ENCODE results near the gene MINDY2. TPM values are rescaled to one million over a fixed set of nuclear protein-coding genes. Genes with fewer than 3 reads are reported as not detected.
A peak's percentile ranks its signal among the peaks of the same experiment; 100 is the strongest.

MINDY2 gene
- total and polyA plus RNA-seq, 9 of the 15 experiments (the other 6 are each of a cell fraction or from before 2014, with no cell fraction given): 2.4 to 15.3 (median 7.2) TPM

DNA sequence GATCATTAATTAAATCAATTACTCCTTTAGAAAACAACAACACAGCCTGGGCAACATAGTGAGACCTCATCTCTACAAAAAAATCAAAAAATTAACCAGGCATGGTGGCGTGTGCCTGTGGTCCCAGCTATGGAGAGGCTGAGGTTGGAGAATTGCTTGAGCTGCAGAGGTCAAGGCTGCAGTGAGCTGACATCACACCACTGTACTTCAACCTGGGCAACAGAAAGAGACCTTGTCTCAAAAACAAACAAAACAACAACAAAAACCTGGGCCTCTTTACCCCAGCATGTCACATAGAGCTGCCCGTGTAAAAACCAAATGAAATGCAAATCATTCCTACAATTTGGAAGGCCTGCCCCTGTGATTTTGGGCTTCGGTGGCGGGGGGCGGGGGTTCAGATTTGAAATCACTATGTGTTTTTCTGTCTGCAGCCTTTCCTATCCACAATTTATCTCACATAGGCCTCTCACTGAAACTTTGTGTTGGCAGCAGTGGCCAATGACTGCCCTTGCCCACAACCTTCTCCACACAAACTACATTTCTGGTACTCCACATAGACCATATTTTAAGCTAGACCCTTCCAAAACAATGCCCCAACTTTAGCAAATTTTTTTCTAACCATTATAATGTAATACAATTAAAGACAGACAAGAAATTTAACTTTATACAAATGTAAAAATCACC, 28.1 kb upstream of the MINDY2 start:
- Histone ChIP-seq H3K36me3 (ENCODE audit: control insufficient read depth, insufficient read depth, low read length) (peaks cover 5% of the 10 kb centered on the region), H3K9ac (ENCODE audit: insufficient read depth in 1 of 2, low read depth in 2 of 2, low read length in 2 of 2) (no peak overlapping the region; a peak in 1 of 4 replicates), H3K4me1 (replicated peaks in 1 of 2; ENCODE audit: control insufficient read depth in 2 of 2, insufficient read depth in 2 of 2, low read length in 2 of 2) (peaks cover 0 to 25% of the 10 kb centered on the region in 2 experiments; a peak in 4 of 5 replicates), H3K4me2 (ENCODE audit: insufficient read depth, low read length) (no peak overlapping the region), H3K27me3 (ENCODE audit: control insufficient read depth in 2 of 2, insufficient read depth in 2 of 2, low read length in 2 of 2) (no peaks in the 10 kb centered on the region), H3K79me2 (ENCODE audit: control insufficient read depth, insufficient read depth, low read length) (peaks cover 97% of the 10 kb centered on the region), H4K20me1 (replicated peaks; ENCODE audit: control insufficient read depth, insufficient read depth, low read length) (peaks cover 17% of the 10 kb centered on the region), H3K4me3 (no peak overlapping the region), H3K9me1 (ENCODE audit: control insufficient read depth, insufficient read depth, low read length) (no peaks in the 10 kb centered on the region), H3K27ac (ENCODE audit: extremely low read depth, low read depth, low read length) (no peak overlapping the region), H2AFZ (ENCODE audit: low read depth, low read length) (no peak overlapping the region), H3K9me3 (replicated peaks; ENCODE audit: control insufficient read depth, insufficient read depth, low read depth, low read length) (no peaks in the 10 kb centered on the region)
- FAIRE-seq (no peak), DNase-seq (ENCODE audit: extremely low read depth in 1 of 4, low spot score in 3 of 4) (no peak), ATAC-seq (peak; percentile 24; the same call in 2 of the 3 replicates)
- no TSS peak for BruUV-seq (replicated peaks)
- intact Hi-C loops (cut with micrococcal nuclease): no loop called here
- POLR2A ChIA-PET: interaction anchor here (1.0 to 1.1 kb wide), 4 partner anchors 22 to 179 kb away, joined by 3 to 4 read pairs (median 3); no protein-coding TSS in a partner anchor
- TF ChIP-seq, protein P1, sequence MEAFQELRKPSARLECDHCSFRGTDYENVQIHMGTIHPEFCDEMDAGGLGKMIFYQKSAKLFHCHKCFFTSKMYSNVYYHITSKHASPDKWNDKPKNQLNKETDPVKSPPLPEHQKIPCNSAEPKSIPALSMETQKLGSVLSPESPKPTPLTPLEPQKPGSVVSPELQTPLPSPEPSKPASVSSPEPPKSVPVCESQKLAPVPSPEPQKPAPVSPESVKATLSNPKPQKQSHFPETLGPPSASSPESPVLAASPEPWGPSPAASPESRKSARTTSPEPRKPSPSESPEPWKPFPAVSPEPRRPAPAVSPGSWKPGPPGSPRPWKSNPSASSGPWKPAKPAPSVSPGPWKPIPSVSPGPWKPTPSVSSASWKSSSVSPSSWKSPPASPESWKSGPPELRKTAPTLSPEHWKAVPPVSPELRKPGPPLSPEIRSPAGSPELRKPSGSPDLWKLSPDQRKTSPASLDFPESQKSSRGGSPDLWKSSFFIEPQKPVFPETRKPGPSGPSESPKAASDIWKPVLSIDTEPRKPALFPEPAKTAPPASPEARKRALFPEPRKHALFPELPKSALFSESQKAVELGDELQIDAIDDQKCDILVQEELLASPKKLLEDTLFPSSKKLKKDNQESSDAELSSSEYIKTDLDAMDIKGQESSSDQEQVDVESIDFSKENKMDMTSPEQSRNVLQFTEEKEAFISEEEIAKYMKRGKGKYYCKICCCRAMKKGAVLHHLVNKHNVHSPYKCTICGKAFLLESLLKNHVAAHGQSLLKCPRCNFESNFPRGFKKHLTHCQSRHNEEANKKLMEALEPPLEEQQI (IDR thresholded peaks at IDR 0.05): no peak
- TF ChIP-seq ZNF79 (CRISPR knock-in tag; IDR thresholded peaks at IDR 0.05; ENCODE audit: low read depth): no peak
- 79% methylated on average over 5 of the region's 5 CpGs for WGBS (ENCODE audit: insufficient coverage, low coverage, missing lambda C conversion rate)
- in situ Hi-C loops (cut with MboI): loop anchor here (10.0 kb wide), 1 partner anchor 308 kb away; the partner anchor contains the start of gene LIPC
- CTCF ChIA-PET (ENCODE audit: low intra/inter-chr PET ratio): no interaction called here

All from K562 (cell line).